GM18858 (cell line): ENCODE data around the gene GPC5.
A peak's percentile ranks its signal among the peaks of the same experiment; 100 is the strongest.
"Not testable (repeated sequence)": the region's sequence is repeated elsewhere in the genome, so short reads cannot be mapped to it uniquely, and the experiment has no call there.

ENCODE experiments used
- ATAC-seq: cut with Tn5 transposase; IDR thresholded peaks from one replicate; pipeline ENCODE4 v1.9.1; 2021; ENCODE audit not compliant: unreplicated experiment

Gene GPC5

GRCh38 chr13:91368676-91369440 is 29.6 kb upstream of the GPC5 start:
- ATAC-seq, result peak; percentile 28

- peak; percentile 31 for ATAC-seq
Measured at GRCh38 chr13:91369441-91369831, 29.0 kb upstream of the GPC5 start.

- ATAC-seq, result no peak
Measured at GRCh38 chr13:91370501-91370900, 27.9 kb upstream of the GPC5 start.

- ATAC-seq, result no peak
Measured at GRCh38 chr13:91372911-91373310, 25.5 kb upstream of the GPC5 start.

- ATAC-seq, result peak; percentile 97
Measured at GRCh38 chr13:91375116-91375729, 23.2 kb upstream of the GPC5 start.

GRCh38 chr13:91381371-91381770 is 17.1 kb upstream of the GPC5 start:
- no peak for ATAC-seq

- no peak for ATAC-seq
Measured at GRCh38 chr13:91383836-91384235, 14.6 kb upstream of the GPC5 start.

- ATAC-seq, result no peak
Measured at GRCh38 chr13:91384896-91385295, 13.5 kb upstream of the GPC5 start.

- ATAC-seq, result no peak
Measured at GRCh38 chr13:91389186-91389585, 9.2 kb upstream of the GPC5 start.

GRCh38 chr13:91397595-91397994 is 826 bp upstream of the GPC5 start:
- no peak for ATAC-seq

GRCh38 chr13:91399189-91400062 is 1.0 kb downstream of the GPC5 start:
- ATAC-seq, result no peak

GRCh38 chr13:91400063-91400399 is 1.6 kb downstream of the GPC5 start:
- ATAC-seq, result no peak

- ATAC-seq, result no peak
Measured at GRCh38 chr13:91400671-91401070, 2.2 kb downstream of the GPC5 start.

- no peak for ATAC-seq
Measured at GRCh38 chr13:91401920-91402319, 3.5 kb downstream of the GPC5 start.

- ATAC-seq, result peak; percentile 69
Measured at GRCh38 chr13:91405240-91405639, 6.8 kb downstream of the GPC5 start.

- peak; percentile 43 for ATAC-seq
Measured at GRCh38 chr13:91406619-91407018, 8.2 kb downstream of the GPC5 start.

- ATAC-seq, result no peak
Measured at GRCh38 chr13:91408971-91409370, 10.6 kb downstream of the GPC5 start.

GRCh38 chr13:91416579-91416978 is 18.2 kb downstream of the GPC5 start:
- not testable (repeated sequence) for ATAC-seq

- ATAC-seq, result peak; percentile 50
Measured at GRCh38 chr13:91417660-91418325, 19.4 kb downstream of the GPC5 start.

GRCh38 chr13:91426913-91427312 is 28.5 kb downstream of the GPC5 start:
- ATAC-seq, result no peak

- ATAC-seq, result not testable (repeated sequence)
Measured at GRCh38 chr13:91438674-91439073, 40.3 kb downstream of the GPC5 start.
